ENCODE results near the gene GALNTL6. TPM values are rescaled to one million over a fixed set of nuclear protein-coding genes. Genes with fewer than 3 reads are reported as not detected.

The GALNTL6 gene
- total RNA-seq, 2 experiments from 2014 or later: not detected

GRCh38 chr4:172751550-172751949, 938.3 kb downstream of the GALNTL6 start:
- no peak for ATAC-seq
- Mint-ChIP-seq H3K27ac (no peak overlapping the region), H3K27me3 (no peaks in the 10 kb centered on the region), H3K9me3 (ENCODE audit: low read depth) (peaks cover 2% of the 10 kb centered on the region), H3K36me3 (no peaks in the 10 kb centered on the region), H3K4me1 (no peaks in the 10 kb centered on the region), H3K4me3 (no peak overlapping the region)
- DNase-seq: no peak
- CTCF ChIA-PET: no interaction called here

GRCh38 chr4:172758586-172759340, 945.6 kb downstream of the GALNTL6 start:
- DNase-seq (no peak), ATAC-seq (no peak)
- no peak overlapping the region for H3K4me3 Mint-ChIP-seq
- no peaks in the 10 kb centered on the region for H3K27me3 Mint-ChIP-seq
- CTCF ChIA-PET: no interaction called here
- no peaks in the 10 kb centered on the region for H3K36me3 Mint-ChIP-seq
- no peaks in the 10 kb centered on the region for H3K4me1 Mint-ChIP-seq
- peaks cover 2% of the 10 kb centered on the region for H3K9me3 Mint-ChIP-seq (ENCODE audit: low read depth)
- no peak overlapping the region for H3K27ac Mint-ChIP-seq

DNA sequence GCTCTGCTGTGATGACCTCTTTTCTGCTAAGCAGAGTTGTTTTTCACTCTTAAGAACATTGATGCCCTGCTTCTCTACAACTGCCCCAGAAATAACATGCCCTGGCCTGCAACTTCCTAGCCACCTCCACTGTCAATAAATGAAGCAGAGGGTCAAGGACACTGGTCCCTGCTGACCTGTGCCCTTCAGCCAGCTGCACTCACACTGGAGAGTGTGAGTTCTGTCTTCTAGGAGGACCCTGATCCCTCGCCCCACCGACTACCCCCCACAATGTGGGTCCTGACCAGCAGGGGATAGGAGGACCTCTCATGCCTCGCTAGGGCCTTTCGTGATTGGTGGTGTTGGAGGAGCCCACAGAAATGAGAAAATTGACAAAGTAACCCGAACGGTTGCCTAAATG, 947.3 kb downstream of the GALNTL6 start:
- CTCF ChIA-PET: no interaction called here
- H3K27me3 Mint-ChIP-seq: no peaks in the 10 kb centered on the region
- no peak for ATAC-seq

GRCh38 chr4:172762895-172763294, 949.7 kb downstream of the GALNTL6 start:
- no peaks in the 10 kb centered on the region for H3K9me3 Mint-ChIP-seq (ENCODE audit: low read depth)
- H3K4me1 Mint-ChIP-seq: no peaks in the 10 kb centered on the region
- DNase-seq (no peak), ATAC-seq (no peak)
- CTCF ChIA-PET: no interaction called here
- no peak overlapping the region for H3K4me3 Mint-ChIP-seq
- no peak overlapping the region for H3K27ac Mint-ChIP-seq
- H3K36me3 Mint-ChIP-seq: no peaks in the 10 kb centered on the region
- no peaks in the 10 kb centered on the region for H3K27me3 Mint-ChIP-seq

More for the DNA sequence above, 947.3 kb downstream of the GALNTL6 start:
- no peaks in the 10 kb centered on the region for H3K36me3 Mint-ChIP-seq
- no peaks in the 10 kb centered on the region for H3K4me1 Mint-ChIP-seq
- DNase-seq: no peak
- no peak overlapping the region for H3K27ac Mint-ChIP-seq
- no peaks in the 10 kb centered on the region for H3K9me3 Mint-ChIP-seq (ENCODE audit: low read depth)
- H3K4me3 Mint-ChIP-seq: no peak overlapping the region

DNA sequence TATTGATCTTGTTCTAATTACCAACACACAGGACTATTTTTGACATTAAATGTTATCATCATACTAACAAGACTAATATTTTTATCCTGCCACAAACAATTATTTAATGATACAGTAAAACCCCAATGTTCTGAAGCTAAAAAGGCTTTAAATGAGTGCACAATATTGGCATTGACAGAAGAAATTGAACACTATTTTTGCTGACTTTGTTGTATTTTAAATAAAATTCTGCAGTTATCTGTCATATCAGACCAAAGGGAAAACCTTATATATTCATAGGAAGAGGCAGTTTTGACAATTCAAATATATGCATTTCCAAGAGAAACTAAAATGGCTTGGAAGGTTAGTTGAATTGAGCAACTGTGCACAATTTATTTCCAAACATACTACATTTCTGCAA, 957.6 kb downstream of the GALNTL6 start:
- Mint-ChIP-seq H3K9me3 (ENCODE audit: low read depth) (no peaks in the 10 kb centered on the region), H3K4me3 (no peak overlapping the region), H3K4me1 (no peaks in the 10 kb centered on the region), H3K36me3 (no peaks in the 10 kb centered on the region), H3K27me3 (no peaks in the 10 kb centered on the region), H3K27ac (no peak overlapping the region)
- DNase-seq (no peak), ATAC-seq (no peak)
- CTCF ChIA-PET: no interaction called here

GRCh38 chr4:172772781-172773180, 959.6 kb downstream of the GALNTL6 start:
- no peak overlapping the region for H3K4me3 Mint-ChIP-seq
- no peaks in the 10 kb centered on the region for H3K27me3 Mint-ChIP-seq
- DNase-seq (no peak), ATAC-seq (no peak)
- CTCF ChIA-PET: no interaction called here
- no peaks in the 10 kb centered on the region for H3K36me3 Mint-ChIP-seq
- no peaks in the 10 kb centered on the region for H3K4me1 Mint-ChIP-seq
- no peak overlapping the region for H3K27ac Mint-ChIP-seq
- no peaks in the 10 kb centered on the region for H3K9me3 Mint-ChIP-seq (ENCODE audit: low read depth)

DNA sequence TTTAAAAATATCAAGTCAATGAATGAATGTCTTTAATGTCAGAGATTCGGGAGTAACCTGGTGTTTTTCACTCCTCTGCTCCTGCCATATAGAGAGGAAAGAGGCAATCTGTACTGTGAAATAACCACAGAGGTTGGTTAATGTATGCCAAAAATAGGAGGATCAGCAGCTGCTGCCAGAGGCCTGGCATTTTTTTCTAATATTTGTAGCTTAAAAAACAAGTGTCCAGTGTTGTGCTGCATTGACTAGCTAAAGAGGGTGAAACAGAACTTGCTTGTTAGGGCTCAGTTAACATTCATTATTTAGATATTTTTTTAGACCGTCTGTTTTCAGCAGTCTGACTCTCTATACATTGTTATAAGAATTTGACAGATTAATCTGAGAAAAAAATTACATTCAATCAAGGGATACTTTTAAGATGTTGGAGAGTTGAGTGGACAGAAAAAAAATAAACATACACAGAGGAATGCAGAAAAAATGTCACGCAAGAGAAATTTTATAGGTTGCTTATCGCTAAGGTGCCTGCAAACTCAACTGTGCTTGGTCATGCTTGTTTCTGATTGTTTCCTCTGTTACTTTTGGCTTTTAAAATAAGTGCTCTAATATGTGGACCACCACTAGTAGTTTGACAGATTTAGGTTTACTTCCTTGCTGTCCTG, 963.1 kb downstream of the GALNTL6 start:
- Mint-ChIP-seq H3K27ac (no peak overlapping the region), H3K4me1 (no peaks in the 10 kb centered on the region), H3K36me3 (no peaks in the 10 kb centered on the region), H3K9me3 (ENCODE audit: low read depth) (no peaks in the 10 kb centered on the region), H3K27me3 (no peaks in the 10 kb centered on the region), H3K4me3 (no peak overlapping the region)
- DNase-seq (no peak), ATAC-seq (no peak)
- CTCF ChIA-PET: no interaction called here

- Mint-ChIP-seq H3K4me1 (no peaks in the 10 kb centered on the region), H3K4me3 (no peak overlapping the region), H3K27me3 (no peaks in the 10 kb centered on the region), H3K9me3 (ENCODE audit: low read depth) (no peaks in the 10 kb centered on the region), H3K27ac (no peak overlapping the region), H3K36me3 (no peaks in the 10 kb centered on the region)
- ATAC-seq: no peak
- DNase-seq: no peak
- CTCF ChIA-PET: no interaction called here
These were observed 964.7 kb downstream of the GALNTL6 start for GRCh38 chr4:172777729-172778431.

GRCh38 chr4:172778583-172778982, 965.4 kb downstream of the GALNTL6 start:
- Mint-ChIP-seq H3K36me3 (no peaks in the 10 kb centered on the region), H3K9me3 (ENCODE audit: low read depth) (no peaks in the 10 kb centered on the region), H3K27ac (no peak overlapping the region), H3K27me3 (no peaks in the 10 kb centered on the region), H3K4me1 (no peaks in the 10 kb centered on the region), H3K4me3 (no peak overlapping the region)
- CTCF ChIA-PET: no interaction called here
- ATAC-seq: no peak
- no peak for DNase-seq

- no peak for ATAC-seq
- CTCF ChIA-PET: no interaction called here
- H3K36me3 Mint-ChIP-seq: no peaks in the 10 kb centered on the region
- H3K9me3 Mint-ChIP-seq (ENCODE audit: low read depth): no peaks in the 10 kb centered on the region
- no peaks in the 10 kb centered on the region for H3K4me1 Mint-ChIP-seq
- no peak overlapping the region for H3K4me3 Mint-ChIP-seq
- H3K27ac Mint-ChIP-seq: no peak overlapping the region
- H3K27me3 Mint-ChIP-seq: no peaks in the 10 kb centered on the region
- no peak for DNase-seq
These were observed 967.4 kb downstream of the GALNTL6 start for GRCh38 chr4:172780566-172781081.

DNA sequence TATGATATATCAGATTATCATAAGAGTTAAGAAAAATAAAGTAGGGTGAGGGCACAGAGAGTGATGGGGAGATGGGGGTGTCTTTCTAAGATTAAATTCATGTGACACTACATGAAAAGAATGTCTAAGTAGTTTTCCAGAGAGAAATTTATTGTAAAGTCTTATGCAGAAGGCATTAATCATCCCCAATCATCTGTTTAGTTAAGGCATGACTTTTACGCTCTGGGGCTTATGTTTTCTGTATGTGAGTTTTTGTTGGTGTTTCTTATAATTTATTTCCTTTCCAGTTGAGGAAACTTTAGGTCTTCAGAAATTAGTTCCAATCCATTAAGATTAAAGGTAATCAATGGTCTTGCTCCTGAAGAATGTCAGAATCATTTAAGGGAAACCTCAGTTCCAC, 972.4 kb downstream of the GALNTL6 start:
- Mint-ChIP-seq H3K9me3 (ENCODE audit: low read depth) (no peaks in the 10 kb centered on the region), H3K27me3 (no peaks in the 10 kb centered on the region), H3K27ac (no peak overlapping the region), H3K4me3 (no peak overlapping the region), H3K36me3 (no peaks in the 10 kb centered on the region), H3K4me1 (no peaks in the 10 kb centered on the region)
- CTCF ChIA-PET: no interaction called here
- DNase-seq: no peak
- no peak for ATAC-seq

DNA sequence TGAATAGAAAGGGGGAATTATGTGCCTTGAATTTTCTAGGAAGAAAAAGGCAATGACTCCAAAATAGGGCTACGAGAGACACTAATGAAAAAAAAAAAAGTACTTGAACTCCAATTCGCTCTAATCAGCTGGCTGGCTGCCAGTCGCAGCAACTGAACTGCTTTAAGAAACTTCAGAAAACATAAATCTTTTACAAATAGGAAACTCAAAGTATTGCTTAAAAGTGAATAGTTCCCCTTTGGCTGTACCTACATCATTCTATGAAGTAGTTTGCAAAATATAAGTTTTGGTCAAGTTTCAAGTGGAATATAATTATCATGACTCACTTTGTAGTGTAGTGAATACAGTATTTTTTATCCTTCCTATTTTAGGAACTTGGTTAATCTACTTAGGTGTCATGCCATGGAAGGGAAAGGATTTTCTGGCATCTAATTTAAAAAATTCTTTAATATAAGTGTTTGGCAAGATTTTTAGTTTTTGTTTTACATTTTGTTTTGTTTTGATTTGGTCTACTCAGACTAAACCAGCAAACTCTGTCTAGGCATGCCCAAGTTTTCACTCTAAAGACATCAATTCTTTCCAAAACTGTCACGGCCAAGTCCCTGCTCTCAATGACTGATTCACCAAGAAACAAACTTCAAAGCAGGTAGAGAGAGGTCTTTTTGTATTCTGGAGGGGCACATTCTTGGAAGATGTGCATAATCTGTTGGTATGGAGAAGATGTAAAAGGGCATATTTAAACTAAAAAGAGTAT, 973.0 kb downstream of the GALNTL6 start:
- Mint-ChIP-seq H3K27ac (no peak overlapping the region), H3K4me3 (no peak overlapping the region), H3K27me3 (no peaks in the 10 kb centered on the region), H3K9me3 (ENCODE audit: low read depth) (no peaks in the 10 kb centered on the region), H3K4me1 (no peaks in the 10 kb centered on the region), H3K36me3 (no peaks in the 10 kb centered on the region)
- no peak for ATAC-seq
- no peak for DNase-seq
- CTCF ChIA-PET: no interaction called here

DNA sequence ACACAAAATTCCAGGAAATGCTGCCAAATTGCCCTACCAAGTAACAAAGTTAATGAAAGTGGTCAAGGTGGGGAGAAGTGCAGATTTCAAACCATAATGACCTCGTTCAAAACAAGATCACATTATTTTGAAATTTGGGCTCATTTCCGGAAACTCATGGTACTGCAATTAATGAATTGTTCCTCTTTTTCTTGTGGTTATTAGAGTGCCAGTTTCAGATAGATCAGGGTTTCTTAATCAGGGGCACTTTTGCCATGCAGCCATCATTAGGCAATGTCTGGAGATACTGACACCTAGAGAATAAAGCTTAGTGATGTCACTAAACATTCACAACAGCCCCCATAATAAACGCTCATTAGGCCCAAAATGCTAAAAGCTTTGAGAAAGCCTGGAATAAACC, 973.9 kb downstream of the GALNTL6 start:
- ATAC-seq: no peak
- no peaks in the 10 kb centered on the region for H3K9me3 Mint-ChIP-seq (ENCODE audit: low read depth)
- H3K36me3 Mint-ChIP-seq: no peaks in the 10 kb centered on the region
- CTCF ChIA-PET: no interaction called here
- no peak overlapping the region for H3K27ac Mint-ChIP-seq
- H3K27me3 Mint-ChIP-seq: no peaks in the 10 kb centered on the region
- DNase-seq: no peak
- no peaks in the 10 kb centered on the region for H3K4me1 Mint-ChIP-seq
- no peak overlapping the region for H3K4me3 Mint-ChIP-seq

Data from activated CD8-positive, alpha-beta memory T cell treated with anti-CD3 and anti-CD28 coated beads, Interleukin-2, amount 10 ng/mL, durations not matched to agents 7 days and 5 days (primary cell).